NCI-H2196 treated with DMSO at 0.1 percent for 48 hours (cell line): Measurements from ENCODE around the gene PORCN.
A peak's percentile ranks its signal among the peaks of the same experiment; 100 is the strongest.

Experiments used
- DNase-seq: peaks from one replicate; lab custom pipeline; 2025; ENCODE audit not compliant: unreplicated experiment; lab: John Stamatoyannopoulos, UW

Gene PORCN

GRCh38 chrX:48475774-48476577, 32.8 kb upstream of the PORCN start, which contains the start of gene FTSJ1:
Gene FTSJ1, plus strand, starts transcription at chrX:48476199. Its CDS starts 1,849 bp downstream, at chrX:48478048.
- peak; percentile 67 for DNase-seq

GRCh38 chrX:48476919-48477318, 31.9 kb upstream of the PORCN start:
- DNase-seq = no peak

GRCh38 chrX:48477960-48478755, 30.6 kb upstream of the PORCN start:
- DNase-seq = no peak

GRCh38 chrX:48478806-48479205, 30.0 kb upstream of the PORCN start:
- DNase-seq = no peak

- DNase-seq = no peak
Measured at GRCh38 chrX:48480142-48480541, 28.6 kb upstream of the PORCN start.

GRCh38 chrX:48480583-48480982, 28.2 kb upstream of the PORCN start:
- no peak for DNase-seq

- no peak for DNase-seq
Measured at GRCh38 chrX:48482526-48482925, 26.3 kb upstream of the PORCN start.

- DNase-seq = no peak
Measured at GRCh38 chrX:48487362-48487798, 21.4 kb upstream of the PORCN start.

GRCh38 chrX:48488034-48488433, 20.8 kb upstream of the PORCN start:
- no peak for DNase-seq

GRCh38 chrX:48489296-48489695, 19.5 kb upstream of the PORCN start:
- DNase-seq = no peak

- DNase-seq = no peak
Measured at GRCh38 chrX:48489892-48490291, 18.9 kb upstream of the PORCN start.

- DNase-seq = no peak
Measured at GRCh38 chrX:48490661-48491060, 18.1 kb upstream of the PORCN start.

- no peak for DNase-seq
Measured at GRCh38 chrX:48491809-48492208, 17.0 kb upstream of the PORCN start.

- DNase-seq = no peak
Measured at GRCh38 chrX:48492293-48492910, 16.4 kb upstream of the PORCN start.

GRCh38 chrX:48493890-48494364, 14.9 kb upstream of the PORCN start:
- DNase-seq = no peak

- DNase-seq = no peak
Measured at GRCh38 chrX:48496660-48497059, 12.1 kb upstream of the PORCN start.

- no peak for DNase-seq
Measured at GRCh38 chrX:48497871-48498270, 10.9 kb upstream of the PORCN start.

- DNase-seq = no peak
Measured at GRCh38 chrX:48498374-48498809, 10.4 kb upstream of the PORCN start.

GRCh38 chrX:48504261-48504660, 4.5 kb upstream of the PORCN start:
- DNase-seq = no peak

- DNase-seq = no peak
Measured at GRCh38 chrX:48505481-48505880, 3.3 kb upstream of the PORCN start.

GRCh38 chrX:48507246-48507645, 1.5 kb upstream of the PORCN start:
- DNase-seq = no peak

- no peak for DNase-seq
Measured at GRCh38 chrX:48509245-48509590, 426 bp downstream of the PORCN start.
